Transverse colon (tissue), 3 donors: ENCODE data around the gene SBSN.

Experiments
- CTCF ChIP-seq, 5 experiments: fragments of 200-600 bp in 3 of 5; fragments of 450-650 bp in 2 of 5; sonication (generic) in 3 of 5; IDR thresholded peaks; 1 replicate in 2 of 5; 2 replicates in 3 of 5; pipeline ENCODE4 v1.5.1; 2016 to 2017; ENCODE audit warnings: antibody characterized with exemption in 5 of 5, inconsistent platforms in 3 of 5, mild to moderate bottlenecking in 2 of 5, moderate library complexity in 1 of 5
- POLR2A ChIP-seq: fragments of 450-650 bp; IDR thresholded peaks from one replicate; pipeline ENCODE4 v1.6.1; 2016; ENCODE audit warnings: antibody characterized with exemption, mild to moderate bottlenecking, moderate library complexity

- TF ChIP-seq POLR2A (peak; percentile 52), CTCF (IDR thresholded peaks at IDR 0.05) (no peak)
Observed at GRCh38 chr19:35545001-35545854, 17.1 kb upstream of the SBSN start, which contains the start of gene TMEM147.
